Measurements from ENCODE around the gene SLC35B2.

Gene SLC35B2

DNA sequence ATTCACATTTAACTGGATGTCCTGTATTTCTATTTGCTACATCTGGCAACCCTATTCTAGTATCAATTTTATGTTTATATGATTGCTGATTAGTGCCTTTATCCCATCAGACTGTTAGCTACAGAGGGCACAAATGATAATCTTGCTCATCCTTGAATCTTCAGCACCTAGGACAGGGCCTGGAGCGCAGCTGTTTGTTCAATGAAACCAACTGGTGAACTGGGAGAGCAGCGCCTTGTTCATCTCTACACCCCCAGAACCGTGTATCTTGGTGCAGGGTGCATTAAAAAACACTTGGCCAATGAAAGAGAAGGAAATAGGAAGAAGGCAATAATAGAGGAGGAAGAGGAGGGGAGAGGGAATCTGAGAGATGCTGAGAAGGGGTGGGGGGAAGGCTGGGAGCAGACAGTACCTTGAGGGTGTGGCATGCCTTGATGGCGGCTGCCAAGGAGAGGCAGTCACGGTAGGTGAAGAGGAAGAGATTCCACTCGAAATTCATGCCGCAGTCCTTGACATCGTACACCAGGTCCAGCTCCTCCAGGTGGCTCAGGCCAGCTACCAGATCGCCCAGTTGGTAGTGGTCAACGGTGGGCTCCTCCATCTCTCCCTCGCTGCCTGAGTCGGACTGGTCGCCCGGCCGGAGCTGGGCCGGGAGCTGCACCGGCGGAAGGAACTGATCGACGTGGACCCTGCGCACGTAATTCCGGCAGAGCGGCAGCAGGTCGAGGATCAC lies 28.4 kb upstream of the SLC35B2 start:
- no peak for DNase-seq

- DNase-seq = no peak
These were observed 27.5 kb upstream of the SLC35B2 start for GRCh38 chr6:44284867-44285266.

- no peak for DNase-seq
These were observed 26.8 kb upstream of the SLC35B2 start for GRCh38 chr6:44284121-44284520.

DNA sequence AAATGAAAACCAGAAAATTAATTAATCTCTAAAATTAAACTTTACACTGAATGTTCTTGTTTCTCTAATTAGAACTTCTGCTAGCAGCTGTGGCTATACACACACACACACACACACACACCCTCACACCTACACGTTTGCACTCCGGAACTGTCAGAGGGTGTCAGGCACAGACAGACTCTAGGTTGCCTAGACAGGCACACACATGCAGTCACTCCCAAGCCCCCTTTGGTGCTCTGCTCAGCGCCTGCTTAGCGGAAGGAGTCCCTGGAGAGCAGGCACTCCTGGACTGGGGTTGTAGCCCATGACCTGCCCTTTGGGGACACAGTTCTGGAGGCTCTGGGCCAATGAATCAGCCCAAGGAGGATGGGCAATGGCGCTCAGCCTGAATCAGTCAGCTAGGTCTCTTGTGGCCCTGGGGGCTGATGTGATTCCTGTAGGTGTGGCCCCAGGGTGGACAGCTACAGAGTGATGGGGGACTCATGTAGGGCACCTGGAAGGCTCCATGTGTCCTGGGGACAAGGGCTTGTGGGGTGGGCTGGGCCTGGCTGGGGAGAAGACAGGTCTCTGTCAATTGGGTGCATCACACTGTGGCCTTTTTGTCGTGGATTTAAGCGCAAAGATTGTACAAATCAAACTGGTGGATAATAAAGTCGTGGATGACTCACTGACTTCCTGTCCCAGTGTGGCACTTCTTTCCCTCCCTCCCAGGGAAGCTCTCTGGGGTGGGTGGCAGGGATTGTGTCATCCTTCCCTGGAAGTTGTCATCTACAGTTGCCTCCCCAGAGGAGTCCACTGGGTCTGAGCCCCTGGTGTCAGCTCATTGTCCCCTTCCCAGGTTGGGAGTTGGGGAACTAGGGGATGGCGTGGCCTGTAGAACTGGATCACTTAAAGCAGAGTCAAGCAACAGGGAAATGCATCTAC lies 21.7 kb upstream of the SLC35B2 start:
- no peak for DNase-seq

DNA sequence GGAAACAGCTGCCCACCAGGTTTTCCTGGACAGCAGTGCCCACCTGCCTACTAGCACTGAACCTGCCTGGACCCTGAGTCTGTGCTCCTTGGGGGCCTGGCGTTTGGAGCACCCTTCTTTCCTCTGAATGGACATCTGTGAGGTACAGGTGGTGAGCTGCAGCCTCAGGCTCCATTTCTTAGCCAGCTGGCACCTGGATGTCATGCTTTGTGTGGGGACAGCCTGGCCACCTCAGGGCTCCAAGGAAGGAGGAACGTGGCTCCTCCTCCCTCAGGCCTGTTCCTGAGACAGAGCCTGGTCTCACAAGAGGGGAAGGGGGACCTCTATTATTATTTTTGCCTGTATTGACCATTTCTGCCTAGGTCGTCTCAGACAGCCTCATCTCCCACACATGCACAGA lies 21.0 kb upstream of the SLC35B2 start:
- DNase-seq = no peak

- DNase-seq = no peak
These were observed 20.4 kb upstream of the SLC35B2 start for GRCh38 chr6:44277763-44278162.

GRCh38 chr6:44276667-44277640 lies 19.6 kb upstream of the SLC35B2 start:
- DNase-seq = no peak

DNA sequence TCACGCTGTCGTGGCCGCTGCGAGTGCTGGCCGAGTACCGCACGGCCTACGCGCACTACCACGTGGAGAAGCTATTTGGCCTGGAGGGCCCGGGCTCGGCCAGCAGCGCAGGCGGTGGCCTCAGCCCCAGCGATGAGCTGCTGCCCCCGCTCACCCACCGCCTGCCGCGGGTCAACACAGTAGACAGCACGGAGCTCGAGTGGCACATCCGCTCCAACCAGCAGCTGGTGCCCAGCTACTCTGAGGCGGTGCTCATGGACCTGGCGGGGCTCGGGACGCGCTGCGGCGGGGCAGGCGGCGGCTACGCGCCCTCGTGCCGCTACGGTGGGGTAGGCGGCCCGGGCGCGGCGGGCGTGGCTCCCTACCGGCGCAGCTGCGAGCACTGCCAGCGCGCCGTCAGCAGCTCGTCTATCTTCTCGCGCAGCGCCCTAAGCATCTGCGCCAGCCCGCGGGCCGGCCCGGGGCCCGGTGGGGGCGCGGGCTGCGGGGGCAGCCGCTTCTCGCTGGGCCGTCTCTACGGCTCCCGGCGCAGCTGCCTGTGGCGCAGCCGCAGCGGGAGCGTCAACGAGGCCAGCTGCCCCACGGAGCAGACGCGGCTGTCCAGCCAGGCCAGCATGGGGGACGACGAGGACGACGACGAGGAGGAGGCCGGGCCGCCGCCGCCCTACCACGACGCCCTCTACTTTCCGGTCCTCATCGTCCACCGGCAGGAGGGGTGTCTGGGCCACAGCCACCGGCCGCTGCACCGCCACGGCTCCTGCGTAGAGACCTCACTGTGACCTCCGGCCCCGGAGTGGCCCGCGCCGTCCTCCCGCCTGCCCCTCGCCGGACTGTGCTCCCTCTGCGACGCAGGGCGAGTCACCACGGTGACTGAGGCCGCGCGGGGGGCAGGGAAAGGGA lies 18.7 kb upstream of the SLC35B2 start:
- no peak for DNase-seq

DNA sequence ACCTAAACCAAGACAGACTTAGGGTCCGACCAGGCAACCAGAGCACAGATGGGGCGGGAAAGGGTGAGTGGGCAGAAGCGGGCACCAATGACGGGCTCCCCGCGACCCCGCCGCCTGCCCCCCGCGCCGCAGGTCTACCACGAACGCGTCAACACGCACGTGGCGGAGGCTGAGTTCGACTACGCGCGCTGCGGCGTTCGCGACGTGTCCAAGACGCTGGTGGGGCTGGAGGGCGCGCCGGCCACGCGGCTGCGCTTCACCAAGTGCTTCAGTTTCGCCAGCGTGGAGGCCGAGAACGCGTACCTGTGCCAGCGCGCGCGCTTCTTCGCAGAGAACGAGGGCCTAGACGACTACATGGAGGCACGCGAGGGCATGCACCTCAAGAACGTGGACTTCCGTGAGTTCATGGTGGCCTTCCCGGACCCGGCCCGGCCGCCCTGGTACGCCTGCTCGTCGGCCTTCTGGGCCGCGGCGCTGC lies 18.0 kb upstream of the SLC35B2 start:
- no peak for DNase-seq

- no peak for DNase-seq
These were observed 16.3 kb upstream of the SLC35B2 start for GRCh38 chr6:44273617-44274016.

DNA sequence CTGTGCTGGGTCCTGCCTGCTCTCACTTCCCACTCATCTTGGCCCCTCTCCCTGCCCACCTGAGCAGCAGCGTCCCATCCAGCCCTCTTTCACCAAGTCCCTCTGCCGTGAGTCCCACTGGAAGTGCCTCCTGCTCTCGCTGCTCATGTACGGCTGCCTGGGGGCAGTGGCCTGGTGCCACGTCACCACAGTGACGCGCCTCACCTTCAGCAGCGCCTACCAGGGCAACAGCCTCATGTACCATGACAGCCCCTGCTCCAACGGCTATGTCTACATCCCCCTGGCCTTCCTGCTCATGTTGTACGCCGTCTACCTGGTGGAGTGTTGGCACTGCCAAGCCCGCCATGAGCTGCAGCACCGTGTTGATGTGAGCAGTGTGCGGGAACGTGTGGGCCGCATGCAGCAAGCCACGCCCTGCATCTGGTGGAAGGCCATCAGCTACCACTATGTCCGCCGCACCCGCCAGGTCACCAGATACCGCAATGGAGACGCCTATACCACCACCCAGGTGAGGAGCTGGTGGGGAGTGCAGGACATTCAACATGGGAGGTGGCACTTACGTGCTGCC lies 15.8 kb upstream of the SLC35B2 start:
- no peak for DNase-seq

- no peak for DNase-seq
These were observed 15.2 kb upstream of the SLC35B2 start for GRCh38 chr6:44272529-44272928.

- DNase-seq = no peak
These were observed 14.6 kb upstream of the SLC35B2 start for GRCh38 chr6:44271914-44272313.

- DNase-seq = no peak
These were observed 14.0 kb upstream of the SLC35B2 start for GRCh38 chr6:44271406-44271723.

GRCh38 chr6:44270526-44271405 lies 13.4 kb upstream of the SLC35B2 start:
- no peak for DNase-seq

GRCh38 chr6:44269921-44270525 lies 12.7 kb upstream of the SLC35B2 start, which contains the start of gene TMEM151B:
Gene TMEM151B, plus strand, starts transcription at chr6:44270450. Its CDS starts 293 bp downstream, at chr6:44270743.
- DNase-seq = peak; percentile 39

- DNase-seq = no peak
These were observed 12.0 kb upstream of the SLC35B2 start for GRCh38 chr6:44269178-44269920.

DNA sequence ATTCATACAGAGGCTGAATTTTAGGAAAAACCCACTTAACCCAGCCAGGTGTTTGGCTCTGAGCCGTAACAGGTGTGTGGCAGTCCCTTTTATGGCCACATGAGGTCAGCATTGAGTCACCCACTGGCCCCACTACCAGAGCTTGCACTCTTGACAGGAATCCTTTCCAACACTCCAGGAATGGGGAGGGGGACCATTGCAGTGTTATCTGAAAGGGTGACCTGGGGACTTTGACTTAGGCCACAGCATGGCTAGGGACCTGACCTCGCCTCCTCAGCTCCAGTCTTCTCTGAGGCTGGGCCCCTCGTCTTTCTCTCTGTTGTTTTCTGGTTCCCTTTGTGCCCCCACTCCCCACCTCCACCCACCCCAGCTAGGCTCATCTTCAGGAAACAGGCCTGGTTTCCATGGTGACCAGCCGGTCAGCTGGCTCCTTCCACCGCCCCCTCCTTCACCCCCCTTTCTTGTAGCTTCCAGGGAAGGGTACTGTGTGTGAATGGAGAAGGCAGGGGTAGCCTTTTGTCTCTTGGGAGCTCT lies 10.8 kb upstream of the SLC35B2 start:
- DNase-seq = peak; percentile 75

GRCh38 chr6:44267252-44267651 lies 9.9 kb upstream of the SLC35B2 start:
- no peak for DNase-seq

Data from CD4-positive, alpha-beta T cell treated with Interleukin-21 for 1 hour (primary cell).